GM13976 (cell line): ENCODE measurements around the gene NOL4L.
"Not testable (repeated sequence)": the region's sequence is repeated elsewhere in the genome, so short reads cannot be mapped to it uniquely, and the experiment has no call there.

Source experiments
- DNase-seq: peaks from one replicate; pipeline ENCODE4 v3.0.0; 2012; ENCODE audit warnings: low spot score
- in situ Hi-C: fragments of 300-500 bp; cut with MboI; formaldehyde crosslinking; loops from one replicate; pipeline ENCODE4 v1.12.0; 2022; ENCODE audit warnings: low sequenced_read_pairs, mixed read lengths, inconsistent platforms; ENCODE audit not compliant: unreplicated experiment
- TF ChIP-seq, protein P1 (sequence below): IDR thresholded peaks from 2 replicates; pipeline ENCODE4 v1.5.1; 2012; ENCODE audit warnings: borderline replicate concordance, mild to moderate bottlenecking; ENCODE audit not compliant: insufficient read depth; ENCODE audit errors: extremely low read depth, missing control alignments, control extremely low read depth

NOL4L gene

DNA sequence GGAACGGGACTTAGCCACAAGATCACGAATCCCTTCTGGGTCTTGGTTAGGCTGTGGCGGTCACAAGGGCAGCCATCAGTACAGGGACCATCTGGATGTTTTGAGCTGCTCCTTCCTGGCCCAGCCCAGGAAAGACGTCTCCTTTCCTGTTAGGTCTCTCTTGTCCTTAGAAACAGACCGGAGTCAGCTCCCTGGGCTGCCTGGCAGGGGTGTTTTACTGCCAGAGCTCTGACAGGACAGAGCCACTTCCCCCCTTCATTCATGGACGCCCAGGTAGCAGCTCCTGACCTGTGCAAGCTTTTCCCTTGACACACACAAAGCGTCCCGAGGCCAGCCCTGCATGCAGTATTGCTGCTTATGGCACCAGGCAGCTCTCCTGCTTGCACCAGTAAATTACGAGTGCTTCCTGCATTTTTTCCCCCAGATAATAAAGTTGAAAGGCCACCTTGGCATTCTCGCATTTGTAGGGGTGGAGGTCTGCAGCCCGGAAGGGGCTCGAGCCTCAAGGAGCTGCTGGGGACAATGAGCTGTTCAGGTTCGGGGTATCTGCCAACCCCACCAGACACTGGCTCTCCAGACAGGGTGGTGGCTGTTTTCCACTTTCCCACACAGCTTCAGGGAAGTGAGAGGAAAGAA, 87.4 kb downstream of the NOL4L start:
- no peak for DNase-seq
- TF ChIP-seq, protein P1, sequence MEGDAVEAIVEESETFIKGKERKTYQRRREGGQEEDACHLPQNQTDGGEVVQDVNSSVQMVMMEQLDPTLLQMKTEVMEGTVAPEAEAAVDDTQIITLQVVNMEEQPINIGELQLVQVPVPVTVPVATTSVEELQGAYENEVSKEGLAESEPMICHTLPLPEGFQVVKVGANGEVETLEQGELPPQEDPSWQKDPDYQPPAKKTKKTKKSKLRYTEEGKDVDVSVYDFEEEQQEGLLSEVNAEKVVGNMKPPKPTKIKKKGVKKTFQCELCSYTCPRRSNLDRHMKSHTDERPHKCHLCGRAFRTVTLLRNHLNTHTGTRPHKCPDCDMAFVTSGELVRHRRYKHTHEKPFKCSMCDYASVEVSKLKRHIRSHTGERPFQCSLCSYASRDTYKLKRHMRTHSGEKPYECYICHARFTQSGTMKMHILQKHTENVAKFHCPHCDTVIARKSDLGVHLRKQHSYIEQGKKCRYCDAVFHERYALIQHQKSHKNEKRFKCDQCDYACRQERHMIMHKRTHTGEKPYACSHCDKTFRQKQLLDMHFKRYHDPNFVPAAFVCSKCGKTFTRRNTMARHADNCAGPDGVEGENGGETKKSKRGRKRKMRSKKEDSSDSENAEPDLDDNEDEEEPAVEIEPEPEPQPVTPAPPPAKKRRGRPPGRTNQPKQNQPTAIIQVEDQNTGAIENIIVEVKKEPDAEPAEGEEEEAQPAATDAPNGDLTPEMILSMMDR = no peak
- in situ Hi-C loops = no loop called here

DNA sequence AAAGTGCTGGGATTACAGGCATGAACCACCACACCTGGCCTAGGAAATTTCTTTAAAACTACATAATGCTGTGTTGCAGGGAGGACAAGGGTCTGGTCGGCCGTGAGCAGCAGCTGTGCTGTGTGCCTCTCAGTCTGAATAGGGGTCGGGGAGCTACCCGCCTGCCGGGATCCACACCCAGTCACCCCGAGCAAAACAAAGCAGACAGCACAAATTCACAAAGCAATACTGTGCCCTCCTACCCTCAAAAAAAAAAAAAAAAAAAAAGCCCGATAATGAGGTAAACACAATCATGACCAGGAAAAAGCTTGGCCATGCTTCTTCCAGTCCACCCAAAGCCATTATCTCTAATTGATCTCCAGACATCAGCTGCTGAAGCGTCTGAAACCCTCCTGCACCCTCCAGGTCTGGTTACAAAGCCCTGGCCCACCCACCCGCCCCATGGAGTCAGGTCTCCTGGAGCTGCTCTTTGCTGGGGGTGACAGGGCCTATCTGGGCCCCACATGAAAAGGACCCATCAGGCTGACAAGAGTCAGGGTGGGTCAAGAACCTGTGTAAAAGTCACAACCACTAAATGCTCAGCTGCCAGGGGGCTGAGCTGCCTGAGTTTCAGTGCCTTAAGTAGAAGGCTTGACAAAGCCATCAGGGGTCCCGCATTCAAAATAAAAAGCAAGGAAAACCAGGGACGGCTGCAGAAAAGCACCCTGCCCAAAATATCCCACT, 88.2 kb downstream of the NOL4L start:
- in situ Hi-C loops = no loop called here
- TF ChIP-seq, protein P1 = no peak
- no peak for DNase-seq

DNA sequence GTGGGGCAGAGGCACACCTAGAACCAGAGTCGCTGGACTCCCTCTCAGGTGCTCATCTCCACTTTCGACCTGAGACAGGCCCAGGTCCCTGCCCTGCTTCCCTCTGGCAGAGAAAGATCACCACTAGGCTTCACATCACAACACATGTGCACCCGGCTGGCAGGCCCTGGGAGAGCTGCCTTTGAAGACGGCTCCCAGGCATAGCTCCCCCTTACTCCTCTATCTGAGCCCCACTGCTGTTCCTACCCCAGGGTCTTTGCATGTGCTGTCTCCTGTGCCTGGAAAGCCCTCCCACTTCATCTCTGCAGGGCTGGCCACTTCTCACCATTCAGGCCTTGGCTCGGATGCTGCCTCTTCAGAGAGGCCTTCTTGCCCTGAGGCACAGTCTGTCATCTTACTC, 89.2 kb downstream of the NOL4L start:
- TF ChIP-seq, protein P1 = no peak
- in situ Hi-C loops = no loop called here
- DNase-seq = no peak

DNA sequence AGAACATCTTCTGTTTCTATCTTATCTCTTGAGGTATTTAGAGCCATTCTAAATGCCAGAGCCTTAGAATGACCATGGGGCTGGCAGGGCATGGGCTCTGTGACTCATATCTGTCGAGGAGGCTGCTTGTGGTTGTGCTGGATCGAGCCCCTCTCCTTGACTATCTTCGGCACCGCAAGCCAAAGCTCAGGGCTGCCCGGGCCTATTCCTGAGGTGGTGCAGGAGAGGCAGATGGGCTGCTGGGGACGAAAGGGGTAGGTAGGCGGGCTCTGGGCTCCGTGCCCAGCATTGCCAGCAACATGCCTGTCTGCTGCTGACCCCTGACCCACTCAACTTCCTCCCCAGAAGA, 89.9 kb downstream of the NOL4L start:
- in situ Hi-C loops = no loop called here
- DNase-seq = no peak
- TF ChIP-seq, protein P1 = no peak

DNA sequence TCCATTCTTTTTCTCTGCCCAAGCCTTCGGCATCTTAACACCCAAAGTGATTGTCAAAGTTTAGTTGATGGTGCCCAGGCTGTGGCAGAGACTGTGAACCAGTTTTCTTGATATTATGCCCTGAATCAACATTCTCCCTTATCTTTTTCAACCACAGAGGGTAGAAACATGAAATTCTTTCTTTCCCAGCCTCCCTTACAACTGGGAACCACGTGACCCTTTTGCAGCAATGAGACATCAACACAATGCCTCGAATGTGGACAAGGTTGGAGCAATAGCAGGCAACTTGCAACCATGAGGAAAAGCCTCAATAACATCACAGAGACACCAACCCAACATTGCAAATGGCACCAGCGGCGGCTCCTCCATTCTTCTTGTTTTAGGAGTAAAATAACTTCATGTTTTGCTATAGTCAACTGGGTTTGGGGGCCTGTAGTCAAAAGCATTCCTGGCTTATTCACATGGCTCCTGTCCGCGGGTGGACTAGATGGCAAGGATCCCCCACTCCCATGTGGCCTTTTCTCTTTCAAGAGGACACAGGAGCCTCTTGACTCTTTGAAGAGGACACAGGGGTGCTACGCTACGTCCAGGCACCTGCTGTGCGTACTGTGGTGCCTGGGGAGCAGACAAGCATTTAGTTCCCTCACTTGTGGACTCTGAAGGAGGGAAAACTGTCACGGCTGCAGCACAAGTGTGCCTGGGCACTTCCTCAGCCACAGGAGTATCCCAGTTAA, 90.5 kb downstream of the NOL4L start:
- DNase-seq = no peak
- TF ChIP-seq, protein P1 = no peak
- in situ Hi-C loops = no loop called here

DNA sequence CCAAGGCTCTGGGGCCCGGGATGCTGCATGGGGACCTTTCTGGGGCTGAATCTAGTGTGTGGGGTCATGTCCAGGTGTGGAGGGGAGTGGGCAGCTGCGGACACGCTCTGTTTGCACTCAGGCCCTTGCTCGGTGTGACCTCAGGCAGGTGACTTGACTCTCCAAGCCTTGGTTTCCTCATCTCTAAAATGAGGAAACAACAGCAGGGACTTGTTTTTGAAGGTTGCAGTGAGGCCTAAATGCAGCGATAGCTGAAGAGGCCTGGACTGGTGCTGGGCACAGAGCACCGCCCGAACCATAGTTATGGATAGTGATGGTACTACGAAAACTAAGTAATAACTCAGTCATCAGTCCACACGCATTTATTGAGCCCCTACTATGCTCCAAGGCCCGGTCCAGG, 91.8 kb downstream of the NOL4L start:
- DNase-seq = no peak
- TF ChIP-seq, protein P1 = no peak
- in situ Hi-C loops = no loop called here

DNA sequence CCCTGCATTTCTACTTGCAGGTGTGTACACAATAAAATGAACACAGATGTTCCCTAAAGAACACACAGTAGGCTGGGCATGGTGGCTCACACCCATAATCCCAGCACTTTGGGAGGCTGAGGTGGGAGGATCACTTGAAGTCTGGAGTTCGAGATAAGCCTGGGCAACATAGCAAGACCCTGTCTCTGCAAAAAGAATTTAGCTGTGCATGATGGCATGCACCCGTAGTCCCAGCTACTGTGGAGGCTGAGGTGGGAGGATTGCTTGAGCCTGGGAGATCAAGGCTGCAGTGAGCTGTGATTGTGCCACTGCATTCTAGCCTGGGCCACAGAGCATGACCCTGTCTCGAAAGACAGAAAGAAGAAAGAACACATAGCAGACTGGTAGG, 93.4 kb downstream of the NOL4L start:
- in situ Hi-C loops, DNase-seq: not testable (repeated sequence)
